HG03103 (cell line): Measurements from ENCODE around the gene MSL1.

Experiments
- ATAC-seq: cut with Tn5 transposase; IDR thresholded peaks from one replicate; pipeline ENCODE4 v1.9.1; 2021; ENCODE audit warnings: low read depth; ENCODE audit not compliant: unreplicated experiment

MSL1 gene

GRCh38 chr17:40171750-40172149 lies 50.0 kb downstream of the MSL1 start:
- no peak for ATAC-seq

DNA sequence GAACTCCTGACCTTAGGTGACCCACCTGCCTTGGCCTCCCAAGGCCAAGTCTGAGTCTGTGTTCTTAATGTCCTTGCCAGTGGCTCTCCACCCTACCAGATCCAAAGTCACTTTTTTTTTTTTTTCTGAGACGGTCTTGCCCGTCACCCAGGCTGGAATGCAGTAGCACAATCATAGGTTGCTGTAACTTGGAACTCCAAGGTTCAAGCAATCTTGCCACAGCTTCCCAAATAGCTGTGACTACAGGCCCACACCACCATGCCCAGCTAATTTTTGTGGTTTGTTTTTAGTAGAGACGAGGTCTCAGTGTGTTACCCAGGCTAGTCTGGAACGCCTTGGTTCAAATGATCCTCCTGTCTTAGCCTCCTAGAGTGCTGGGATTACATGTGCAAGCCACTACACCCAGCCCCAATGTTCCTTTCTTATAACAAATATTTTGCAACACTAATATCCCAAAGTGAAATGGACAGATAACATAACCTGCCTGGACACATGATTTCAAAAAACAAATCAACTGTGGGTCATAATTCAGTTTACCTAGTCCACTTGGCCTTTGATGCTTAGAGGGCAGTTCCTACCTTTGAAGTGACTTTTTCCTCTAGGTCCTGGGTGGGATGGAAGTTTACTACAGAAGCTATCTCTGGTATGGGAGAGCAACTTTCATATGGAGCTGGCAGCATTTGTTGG lies 51.5 kb downstream of the MSL1 start:
- ATAC-seq, result no peak

- ATAC-seq, result no peak
Observed at GRCh38 chr17:40173778-40174135, 52.0 kb downstream of the MSL1 start.

DNA sequence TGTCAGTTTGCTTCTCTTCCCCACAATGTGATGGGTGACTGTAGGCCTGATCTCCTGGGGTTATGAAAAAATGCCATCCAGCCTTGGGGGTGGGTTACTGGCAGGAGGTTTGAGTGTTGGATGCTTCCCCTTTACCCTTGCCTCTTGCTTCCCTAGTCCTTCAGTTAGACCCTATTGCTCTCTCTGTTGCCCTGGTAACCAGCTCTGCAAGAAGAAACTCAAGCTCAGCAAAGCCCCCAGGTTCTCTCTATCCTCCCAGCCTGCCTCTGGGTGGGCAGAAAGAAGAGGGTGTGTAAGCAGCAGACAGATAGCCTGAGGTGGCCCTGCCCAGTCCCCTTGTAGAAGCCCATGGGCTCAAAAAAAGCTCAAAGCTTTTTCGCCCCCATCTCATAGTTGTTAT lies 52.7 kb downstream of the MSL1 start:
- ATAC-seq, result no peak

GRCh38 chr17:40175928-40176753 lies 54.4 kb downstream of the MSL1 start:
- no peak for ATAC-seq

DNA sequence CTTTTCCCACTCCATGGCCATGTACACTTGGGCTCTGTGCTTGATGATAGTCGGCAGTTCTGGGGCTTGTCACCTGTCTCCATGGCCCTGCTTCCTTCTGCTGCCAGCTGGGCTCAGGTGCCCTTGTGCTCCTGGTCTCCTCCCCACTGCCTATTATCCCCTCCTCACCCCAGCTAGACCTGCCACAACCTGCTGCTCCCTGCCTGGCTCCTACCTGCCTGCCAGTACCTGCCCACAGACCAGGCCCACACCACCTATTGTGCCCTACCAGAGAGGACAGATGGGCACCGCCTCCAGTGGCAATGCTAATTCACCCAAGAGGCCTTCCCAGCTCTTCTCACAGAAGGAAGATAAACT lies 55.0 kb downstream of the MSL1 start:
- ATAC-seq, result no peak

DNA sequence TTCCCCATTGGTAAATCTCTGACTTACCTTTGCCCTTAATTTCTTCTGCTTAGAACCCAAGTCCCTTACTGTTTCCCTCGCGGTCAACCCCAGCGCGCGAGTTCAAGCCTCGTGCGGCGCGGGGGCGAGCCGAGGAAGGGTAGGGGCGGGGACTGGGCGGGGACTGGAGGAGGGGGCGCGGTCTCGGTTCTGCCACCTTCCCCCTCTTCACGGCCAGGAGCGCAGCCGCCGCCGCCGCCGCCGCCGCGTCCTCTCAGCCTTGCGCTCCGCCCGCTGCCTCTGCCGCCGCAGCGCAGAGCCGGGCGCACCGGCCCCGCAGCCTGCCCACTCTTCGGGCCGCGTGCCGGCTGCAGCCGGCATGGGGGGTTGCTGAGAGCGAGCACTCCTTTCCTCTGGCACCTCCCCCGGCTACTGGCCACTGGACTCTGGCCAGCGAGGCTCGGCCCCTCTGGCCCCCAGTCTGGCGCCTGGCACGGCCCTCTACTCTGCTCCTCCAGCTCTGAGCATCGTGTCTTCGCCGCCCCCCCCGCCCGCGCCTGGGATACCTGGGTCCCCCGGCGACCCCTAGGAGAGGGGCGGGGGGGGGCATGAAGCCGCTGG lies 55.6 kb downstream of the MSL1 start, which contains the start of gene RAPGEFL1:
TSS of gene RAPGEFL1 (plus strand) at position 196 of the 600 bp plus-strand sequence. CDS start at position 588, 392 bp downstream.
- ATAC-seq, result no peak

DNA sequence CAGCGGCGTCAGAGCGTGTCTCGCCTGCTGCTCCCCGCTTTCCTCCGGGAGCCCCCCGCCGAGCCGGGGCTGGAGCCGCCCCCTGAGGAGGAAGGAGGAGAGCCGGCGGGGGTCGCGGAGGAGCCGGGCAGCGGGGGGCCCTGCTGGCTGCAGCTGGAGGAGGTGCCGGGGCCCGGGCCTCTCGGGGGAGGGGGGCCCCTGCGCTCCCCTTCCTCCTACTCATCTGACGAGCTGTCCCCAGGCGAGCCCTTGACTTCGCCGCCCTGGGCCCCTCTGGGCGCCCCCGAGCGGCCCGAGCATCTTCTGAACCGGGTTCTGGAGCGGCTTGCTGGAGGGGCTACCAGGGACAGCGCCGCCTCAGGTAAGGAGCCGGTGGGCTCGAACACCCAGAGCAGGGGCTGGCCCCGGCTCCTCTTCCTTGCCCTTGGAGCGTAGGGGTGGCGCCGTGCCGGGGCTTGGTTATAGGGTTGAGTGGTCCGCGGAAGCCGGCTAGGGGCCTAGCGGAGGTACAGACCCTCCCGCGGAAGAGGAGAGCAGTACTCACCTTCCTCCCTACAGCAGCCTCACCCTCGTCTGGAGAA lies 56.3 kb downstream of the MSL1 start:
- ATAC-seq, result no peak

- no peak for ATAC-seq
Observed at GRCh38 chr17:40178660-40179059, 56.9 kb downstream of the MSL1 start.

DNA sequence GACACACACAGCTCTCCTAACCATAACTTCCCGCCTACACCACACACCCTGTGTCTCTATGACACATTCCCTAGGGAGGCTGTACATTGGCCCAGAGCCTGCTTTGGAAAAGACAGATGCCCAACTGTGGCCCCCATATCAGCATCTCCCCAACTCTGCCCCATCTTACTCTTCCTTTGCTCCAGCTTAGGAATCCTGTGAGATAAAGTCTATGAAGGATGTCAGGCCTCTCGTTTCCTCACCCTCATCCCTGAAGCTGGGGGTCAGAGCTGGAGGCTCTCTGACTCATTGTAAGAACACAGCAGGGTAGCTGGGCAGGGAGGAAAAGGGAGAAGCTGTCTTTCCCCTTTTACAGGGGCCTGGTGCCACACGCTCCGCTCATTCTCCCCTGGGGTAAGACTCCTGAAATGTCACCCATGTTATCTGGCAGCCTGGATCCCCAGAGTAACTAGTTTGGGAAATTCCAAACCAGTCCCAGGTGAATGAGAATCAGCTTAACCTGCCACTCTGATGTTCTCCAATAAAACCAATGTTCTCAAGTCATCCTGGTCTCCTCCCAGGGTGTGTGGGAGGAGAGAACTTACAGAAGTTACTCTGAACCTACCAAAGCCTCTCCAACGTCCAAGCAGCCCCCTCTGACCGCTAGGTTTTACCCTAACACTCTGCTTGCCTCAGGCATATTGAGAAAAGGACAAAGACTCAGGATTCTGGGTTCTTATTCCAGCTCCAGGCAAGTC lies 58.3 kb downstream of the MSL1 start:
- no peak for ATAC-seq

DNA sequence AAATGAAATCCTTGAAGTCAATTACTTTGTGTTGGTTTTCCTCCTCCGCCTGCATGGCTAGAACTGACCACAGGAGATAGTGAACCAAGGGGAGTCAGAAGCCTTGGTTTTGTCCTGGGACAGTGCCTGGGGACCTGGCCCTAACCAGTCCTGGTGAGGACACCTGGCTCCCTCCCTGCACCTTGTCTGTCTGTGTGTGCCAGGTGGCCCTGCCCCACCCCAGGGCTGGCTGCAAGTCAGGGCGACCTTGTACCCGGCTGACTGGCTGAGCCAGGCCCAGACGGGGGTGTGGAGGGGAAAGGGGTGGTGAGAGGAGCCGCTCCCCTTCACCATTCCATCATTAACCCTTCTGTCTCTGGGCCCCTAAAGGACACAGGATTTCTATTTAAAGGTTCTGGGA lies 58.9 kb downstream of the MSL1 start:
- ATAC-seq, result no peak

DNA sequence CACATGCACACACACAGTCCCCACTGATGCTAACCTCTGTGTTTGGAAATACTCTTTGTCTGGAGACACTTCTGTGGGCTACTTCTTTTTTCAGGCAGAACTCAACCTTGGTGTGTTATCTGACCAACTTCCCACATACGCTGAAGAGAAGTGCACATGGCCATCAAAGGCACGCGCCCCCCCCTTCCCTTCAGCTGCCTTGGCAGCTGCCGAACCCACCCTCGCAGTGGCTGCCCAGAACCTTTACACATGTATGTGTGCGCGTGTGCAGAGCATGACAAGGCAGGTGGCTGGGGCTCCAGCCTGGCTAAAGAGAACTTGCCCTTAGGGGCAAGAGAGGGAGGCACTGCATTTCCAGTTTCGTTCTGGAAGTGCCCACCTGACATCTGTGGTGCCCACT lies 59.4 kb downstream of the MSL1 start:
- ATAC-seq, result no peak

DNA sequence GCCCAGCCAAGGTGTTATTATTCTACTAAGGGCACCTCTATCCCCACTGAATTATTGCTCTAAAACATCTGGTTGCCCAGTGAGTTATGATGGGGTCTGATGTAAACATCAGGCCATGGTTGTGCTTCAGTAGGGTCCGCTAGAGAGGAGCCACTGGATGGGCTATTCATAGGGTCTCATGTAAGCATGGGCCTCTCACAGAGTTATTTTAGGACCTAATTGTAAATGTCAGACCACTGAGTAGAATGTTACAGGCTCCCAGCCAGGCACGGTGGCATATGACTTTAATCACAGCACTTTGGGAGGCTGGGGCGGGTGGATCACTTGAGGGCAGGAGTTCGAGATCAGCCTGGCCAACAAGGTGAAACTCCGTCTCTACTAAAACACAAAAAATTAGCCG lies 60.8 kb downstream of the MSL1 start:
- ATAC-seq, result no peak
